SIG-M5 treated with dmso at 0.1 percent for 504 hours (cell line): ENCODE results near the gene PLCD3.
"Not testable (repeated sequence)": the region's sequence is repeated elsewhere in the genome, so short reads cannot be mapped to it uniquely, and the experiment has no call there.

Experiments
- DNase-seq: peaks from one replicate; lab custom pipeline; 2025; ENCODE audit not compliant: unreplicated experiment; lab: John Stamatoyannopoulos, UW

PLCD3 gene

DNA sequence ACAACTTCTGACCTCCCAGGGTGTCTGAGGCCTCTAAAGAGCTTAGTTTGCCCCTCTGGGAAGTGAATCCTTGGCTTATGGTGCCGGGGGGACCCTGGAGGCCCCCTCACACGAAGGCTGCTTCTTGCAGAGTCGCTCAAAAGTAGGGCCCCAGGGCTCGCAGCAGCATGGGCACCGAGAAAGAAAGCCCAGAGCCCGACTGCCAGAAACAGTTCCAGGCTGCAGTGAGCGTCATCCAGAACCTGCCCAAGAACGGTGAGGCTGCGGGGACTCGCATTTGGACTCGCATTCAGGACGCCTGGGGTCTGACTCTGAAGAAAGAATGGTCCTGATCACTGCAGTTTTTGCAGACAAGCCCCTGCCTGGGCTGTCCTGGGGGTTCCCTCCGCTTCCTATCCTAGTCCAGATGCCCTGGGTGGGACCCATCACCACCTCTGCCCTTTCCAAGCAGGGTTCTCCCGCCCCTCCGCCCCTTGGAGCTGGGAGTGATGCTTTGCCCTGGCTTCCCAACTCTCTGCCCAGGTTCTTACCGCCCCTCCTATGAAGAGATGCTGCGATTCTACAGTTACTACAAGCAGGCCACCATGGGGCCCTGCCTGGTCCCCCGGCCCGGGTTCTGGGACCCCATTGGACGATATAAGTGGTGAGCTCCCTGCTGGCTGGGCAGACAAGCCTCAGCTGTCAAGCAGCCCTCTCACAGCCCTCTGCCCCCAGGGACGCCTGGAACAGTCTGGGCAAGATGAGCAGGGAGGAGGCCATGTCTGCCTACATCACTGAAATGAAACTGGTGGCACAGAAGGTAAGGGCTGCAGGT lies 3.9 kb upstream of the PLCD3 start:
- DNase-seq: no peak

GRCh38 chr17:45135192-45135977 lies 3.1 kb upstream of the PLCD3 start, which contains the start of gene ACBD4:
TSS of gene ACBD4 (plus strand) at chr17:45135687. CDS start at chr17:45136145, 458 bp downstream.
- peak; percentile 99 for DNase-seq

- DNase-seq: peak; percentile 72
Measured at GRCh38 chr17:45132572-45133463, 503 bp upstream of the PLCD3 start.

GRCh38 chr17:45131616-45132319 lies 547 bp downstream of the PLCD3 start:
- no peak for DNase-seq

GRCh38 chr17:45130681-45131615 lies 1.4 kb downstream of the PLCD3 start:
- DNase-seq: no peak

- no peak for DNase-seq
Measured at GRCh38 chr17:45129940-45130680, 2.2 kb downstream of the PLCD3 start.

- no peak for DNase-seq
Measured at GRCh38 chr17:45129426-45129939, 2.8 kb downstream of the PLCD3 start.

DNA sequence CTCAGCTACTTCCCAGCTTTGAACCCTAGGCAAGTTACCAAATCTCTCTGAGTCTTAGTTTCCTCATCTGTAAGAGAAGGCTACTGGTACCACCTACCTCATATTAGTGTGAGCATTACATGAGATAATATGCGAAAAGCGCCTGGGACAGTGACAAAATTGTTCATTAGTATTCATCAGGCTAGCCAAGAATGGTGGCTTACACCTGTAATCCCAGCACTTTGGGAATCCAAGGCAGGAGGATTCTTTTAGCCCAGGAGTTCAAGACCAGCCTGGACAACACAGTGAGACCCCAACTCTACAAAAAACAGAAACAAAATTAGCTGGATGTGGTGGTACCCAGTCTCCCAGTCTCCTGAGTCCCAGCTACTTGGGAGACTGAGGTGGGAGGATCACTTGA lies 3.3 kb downstream of the PLCD3 start:
- no peak for DNase-seq

GRCh38 chr17:45128331-45128730 lies 4.0 kb downstream of the PLCD3 start:
- DNase-seq: no peak

- no peak for DNase-seq
Measured at GRCh38 chr17:45127548-45128300, 4.6 kb downstream of the PLCD3 start.

DNA sequence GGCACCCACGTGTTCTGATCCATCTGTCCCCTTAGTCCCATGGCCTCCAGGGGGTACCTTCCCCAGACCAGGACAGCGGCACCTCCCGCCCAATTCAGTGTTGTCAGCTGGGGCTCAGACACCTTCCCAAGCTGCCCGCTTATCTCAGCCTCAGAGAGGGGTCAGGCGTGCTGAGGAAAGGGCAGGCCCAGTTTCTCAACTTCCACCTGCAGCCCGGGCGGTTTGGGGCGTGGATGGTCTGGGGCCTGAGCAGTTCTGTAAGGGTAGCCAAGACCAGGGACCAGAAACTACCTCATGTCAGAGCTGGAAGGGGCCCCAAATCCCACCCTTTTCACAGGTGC lies 5.1 kb downstream of the PLCD3 start:
- DNase-seq: no peak

- DNase-seq: no peak
Measured at GRCh38 chr17:45125509-45125908, 6.8 kb downstream of the PLCD3 start.

DNA sequence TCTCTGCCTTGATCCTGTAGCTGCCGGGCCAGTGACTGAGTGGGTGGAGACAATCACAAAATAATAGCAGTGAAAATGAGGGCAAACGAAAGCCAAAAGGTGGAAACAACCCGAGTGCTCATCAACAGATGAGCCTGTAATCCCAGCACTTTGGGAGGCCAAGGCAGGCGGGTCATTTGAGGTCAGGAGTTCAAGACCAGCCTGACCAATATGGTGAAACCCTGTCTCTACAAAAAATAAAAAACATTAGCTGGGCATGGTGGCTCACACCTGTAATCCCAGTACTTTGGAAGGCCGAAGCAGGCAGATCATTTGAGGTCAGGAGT lies 7.6 kb downstream of the PLCD3 start:
- not testable (repeated sequence) for DNase-seq

GRCh38 chr17:45123930-45124796 lies 8.2 kb downstream of the PLCD3 start:
- peak; percentile 78 for DNase-seq

DNA sequence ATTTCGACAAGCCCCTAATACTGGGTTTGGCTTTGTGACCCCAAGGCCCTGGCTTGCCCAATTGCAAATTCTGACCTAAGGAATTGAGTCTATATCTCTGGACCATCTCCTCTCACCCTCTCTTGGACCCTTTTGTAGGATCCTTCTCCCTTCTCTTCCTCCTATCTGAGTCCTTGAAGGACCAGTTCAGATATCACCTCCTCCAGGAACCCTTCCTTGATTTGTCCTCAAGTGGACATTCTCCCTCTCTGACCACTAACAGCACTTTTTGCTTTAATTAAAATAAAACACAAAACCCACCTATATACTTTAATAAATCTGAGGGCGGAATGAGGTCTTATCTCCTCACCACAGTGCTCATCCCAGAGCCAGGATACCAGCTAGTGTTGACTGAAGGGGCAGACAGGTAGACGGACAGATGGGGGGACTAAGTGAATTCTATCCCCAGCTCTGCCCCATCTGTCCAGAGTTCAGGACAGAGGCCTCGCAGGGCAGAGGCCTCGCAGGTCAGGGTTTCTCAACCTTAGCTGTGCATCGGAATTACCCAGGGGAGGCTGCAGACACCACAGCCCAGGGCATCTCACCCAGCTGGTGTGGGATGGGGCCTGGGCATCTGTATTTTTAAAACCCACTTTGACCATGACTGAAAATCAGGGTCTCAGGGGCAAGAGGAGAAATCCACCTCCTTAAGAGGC lies 9.1 kb downstream of the PLCD3 start:
- DNase-seq: no peak

- DNase-seq: no peak
Measured at GRCh38 chr17:45121055-45121454, 11.3 kb downstream of the PLCD3 start.

- no peak for DNase-seq
Measured at GRCh38 chr17:45120558-45120957, 11.8 kb downstream of the PLCD3 start.
